ENCODE measurements around the gene TENM4. TPM values are rescaled to one million over a fixed set of nuclear protein-coding genes. Genes with fewer than 3 reads are reported as not detected.

TENM4 gene
- total and polyA plus RNA-seq, 2 of the 8 experiments (the other 6 are each of a cell fraction or from before 2014, with no cell fraction given): 3.5 to 7.2 TPM

- Histone ChIP-seq H4K20me1 (replicated peaks in 1 of 2; ENCODE audit: control insufficient read depth in 1 of 2, insufficient read depth in 2 of 2, low read length in 2 of 2) (no peaks in the 10 kb centered on the region), H2BK5ac (ENCODE audit: low read depth, low read length) (no peak overlapping the region), H2BK120ac (replicated peaks; ENCODE audit: low read depth, low read length) (no peak overlapping the region), H3K23me2 (ENCODE audit: low read depth, low read length) (no peaks in the 10 kb centered on the region; the same call in 1 of the 2 replicates), H2BK12ac (ENCODE audit: low read depth, low read length) (no peak overlapping the region), H2BK15ac (ENCODE audit: low read length) (no peak overlapping the region), H3K36me3 (ENCODE audit: control insufficient read depth in 2 of 4, insufficient read depth in 4 of 4, low read length in 3 of 4) (no peaks in the 10 kb centered on the region), H3K79me2 (ENCODE audit: control insufficient read depth in 1 of 2, insufficient read depth in 2 of 2, low read length in 2 of 2) (no peaks in the 10 kb centered on the region), H3K14ac (ENCODE audit: insufficient read length) (no peak overlapping the region), H3K9ac (replicated peaks in 1 of 4; ENCODE audit: extremely low read depth in 1 of 4, low read depth in 3 of 4, low read length in 3 of 4) (no peak overlapping the region), H3K4me2 (ENCODE audit: insufficient read depth in 1 of 2, low read depth in 2 of 2, low read length in 2 of 2) (no peak overlapping the region; a peak in 1 of 4 replicates), H3K18ac (ENCODE audit: extremely low read depth, low read length) (no peak overlapping the region), H3K4ac (replicated peaks; ENCODE audit: insufficient read length, low read depth, low read length) (no peak overlapping the region), H2AK5ac (ENCODE audit: low read depth, low read length) (no peak overlapping the region), H3K27ac (ENCODE audit: low read depth, low read length) (no peak overlapping the region), H3K4me3 (ENCODE audit: extremely low read depth in 1 of 4, insufficient read depth in 2 of 4, low read depth in 3 of 4, low read length in 4 of 4) (no peak overlapping the region), H3K9me3 (ENCODE audit: insufficient read depth in 2 of 2, low read depth in 1 of 2, low read length in 1 of 2) (no peaks in the 10 kb centered on the region), H4K8ac (ENCODE audit: extremely low read depth, insufficient read depth, low read length) (no peak overlapping the region), H3K79me1 (ENCODE audit: low read depth, low read length) (no peaks in the 10 kb centered on the region), H3K56ac (replicated peaks; ENCODE audit: insufficient read length, low read depth, low read length) (no peak overlapping the region), H2BK20ac (ENCODE audit: low read length) (no peak overlapping the region), H4K5ac (ENCODE audit: insufficient read length, low read depth, low read length) (no peak overlapping the region), H4K91ac (replicated peaks; ENCODE audit: insufficient read length, low read length) (no peak overlapping the region), H2AFZ (ENCODE audit: low read length) (no peak overlapping the region), H3K27me3 (replicated peaks in 1 of 4; ENCODE audit: control insufficient read depth in 3 of 4, extremely low read depth in 1 of 4, insufficient read depth in 3 of 4, low read length in 3 of 4) (no peaks in the 10 kb centered on the region), H3K4me1 (replicated peaks in 1 of 4; ENCODE audit: control insufficient read depth in 3 of 4, insufficient read depth in 4 of 4, low read length in 3 of 4) (peaks cover 0 to 4% (median 3%) of the 10 kb centered on the region in 4 experiments; a peak in 4 of 7 replicates), H3K23ac (ENCODE audit: insufficient read length) (no peak overlapping the region)
- FAIRE-seq (no peak), DNase-seq (ENCODE audit: low read depth in 1 of 2, low spot score in 2 of 2) (no peak)
- CTCF ChIA-PET (ENCODE audit: partially characterized antibody): interaction anchor here (1.0 to 1.1 kb wide), 2 partner anchors 14 to 34 kb away, joined by 3 read pairs; no protein-coding TSS in a partner anchor
- WGBS, 2 experiments (ENCODE audit: extremely low coverage in 1 of 2, insufficient coverage in 1 of 2, insufficient read length in 1 of 2, insufficient replicate concordance in 2 of 2, low coverage in 1 of 2, low lambda C conversion rate in 2 of 2, missing lambda C conversion rate in 1 of 2): 86% methylated on average over 7 of the region's 7 CpGs; no CpG with 5 or more reads in 1 of the 2 experiments
- POLR2A ChIA-PET (ENCODE audit: partially characterized antibody): no interaction called here
- TF ChIP-seq, protein P1, sequence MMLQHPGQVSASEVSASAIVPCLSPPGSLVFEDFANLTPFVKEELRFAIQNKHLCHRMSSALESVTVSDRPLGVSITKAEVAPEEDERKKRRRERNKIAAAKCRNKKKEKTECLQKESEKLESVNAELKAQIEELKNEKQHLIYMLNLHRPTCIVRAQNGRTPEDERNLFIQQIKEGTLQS (IDR thresholded peaks at IDR 0.05; ENCODE audit: insufficient read depth, low read depth, low read length): no peak
- no peak for TF ChIP-seq CEBPB (IDR thresholded peaks at IDR 0.05; ENCODE audit: low read depth, low read length)
- TF ChIP-seq POLR2A (IDR thresholded peaks at IDR 0.05; ENCODE audit: control extremely low read depth in 1 of 2, low read depth in 2 of 2, low read length in 2 of 2): no peak
- TF ChIP-seq FOSL1 (IDR thresholded peaks at IDR 0.05; ENCODE audit: insufficient read depth, low read depth, low read length): no peak
- no peak for TF ChIP-seq CTBP2 (IDR thresholded peaks at IDR 0.05; ENCODE audit: borderline replicate concordance, insufficient read depth, insufficient read length, low read length)
- TF ChIP-seq RXRA (IDR thresholded peaks at IDR 0.05; ENCODE audit: insufficient read depth, low read depth, low read length): no peak
- TF ChIP-seq USF2 (IDR thresholded peaks at IDR 0.05; ENCODE audit: low read length): no peak
- no peak for TF ChIP-seq CREB1 (IDR thresholded peaks at IDR 0.05)
- TF ChIP-seq CBX5 (IDR thresholded peaks at IDR 0.05; ENCODE audit: low read depth, low read length): no peak
- TF ChIP-seq SP2 (IDR thresholded peaks at IDR 0.05; ENCODE audit: low read length): no peak
- no peak for TF ChIP-seq BCL11A (IDR thresholded peaks at IDR 0.05; ENCODE audit: low read depth in 2 of 2, low read length in 2 of 2)
- no peak for TF ChIP-seq RFX5 (IDR thresholded peaks at IDR 0.05; ENCODE audit: borderline replicate concordance, low read depth, low read length)
Measured at GRCh38 chr11:79241205-79241851, 199.5 kb downstream of the TENM4 start.
